Stimulated activated CD4-positive, alpha-beta T cell treated with anti-CD3 and anti-CD28 coated beads, Interleukin-12 subunit alpha, Interleukin-12 subunit beta, amount 100 ng/mL, for 48 hours (primary cell): ENCODE results near the gene OR13A1.
A peak's percentile ranks its signal among the peaks of the same experiment; 100 is the strongest.
"Not testable (repeated sequence)": the region's sequence is repeated elsewhere in the genome, so short reads cannot be mapped to it uniquely, and the experiment has no call there.

Source experiments
- DNase-seq, 3 donors: peaks; one replicate each; pipeline ENCODE4 v3.0.0-alpha.2; 2020; ENCODE audit warnings: low read depth in 2 of 3, low spot score in 1 of 3

The OR13A1 gene, protein sequence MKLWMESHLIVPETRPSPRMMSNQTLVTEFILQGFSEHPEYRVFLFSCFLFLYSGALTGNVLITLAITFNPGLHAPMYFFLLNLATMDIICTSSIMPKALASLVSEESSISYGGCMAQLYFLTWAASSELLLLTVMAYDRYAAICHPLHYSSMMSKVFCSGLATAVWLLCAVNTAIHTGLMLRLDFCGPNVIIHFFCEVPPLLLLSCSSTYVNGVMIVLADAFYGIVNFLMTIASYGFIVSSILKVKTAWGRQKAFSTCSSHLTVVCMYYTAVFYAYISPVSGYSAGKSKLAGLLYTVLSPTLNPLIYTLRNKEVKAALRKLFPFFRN

DNA sequence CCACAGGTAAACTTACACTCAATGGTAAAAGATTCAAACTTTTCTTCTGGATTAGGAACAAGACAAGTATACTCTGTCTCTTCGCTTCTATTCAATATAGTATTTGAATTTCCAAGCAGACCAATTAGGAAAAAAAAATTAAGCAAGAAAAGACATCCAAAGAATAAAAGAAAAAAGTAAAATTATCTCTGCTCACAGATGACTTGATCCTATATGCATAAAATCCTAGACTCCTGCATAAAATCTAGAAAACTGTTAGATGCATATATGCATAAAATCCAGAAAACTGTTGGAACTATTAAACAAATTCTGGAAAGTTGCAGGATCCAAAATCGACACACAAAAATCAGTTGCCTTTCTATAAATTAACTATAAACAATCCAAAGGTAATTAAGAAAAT lies at the start of gene OR13A1:
Gene OR13A1, minus strand, starts transcription at position 101 of the 400 bp plus-strand sequence. CDS start 11,186 bp downstream, outside the sequence.
- DNase-seq: no peak

DNA sequence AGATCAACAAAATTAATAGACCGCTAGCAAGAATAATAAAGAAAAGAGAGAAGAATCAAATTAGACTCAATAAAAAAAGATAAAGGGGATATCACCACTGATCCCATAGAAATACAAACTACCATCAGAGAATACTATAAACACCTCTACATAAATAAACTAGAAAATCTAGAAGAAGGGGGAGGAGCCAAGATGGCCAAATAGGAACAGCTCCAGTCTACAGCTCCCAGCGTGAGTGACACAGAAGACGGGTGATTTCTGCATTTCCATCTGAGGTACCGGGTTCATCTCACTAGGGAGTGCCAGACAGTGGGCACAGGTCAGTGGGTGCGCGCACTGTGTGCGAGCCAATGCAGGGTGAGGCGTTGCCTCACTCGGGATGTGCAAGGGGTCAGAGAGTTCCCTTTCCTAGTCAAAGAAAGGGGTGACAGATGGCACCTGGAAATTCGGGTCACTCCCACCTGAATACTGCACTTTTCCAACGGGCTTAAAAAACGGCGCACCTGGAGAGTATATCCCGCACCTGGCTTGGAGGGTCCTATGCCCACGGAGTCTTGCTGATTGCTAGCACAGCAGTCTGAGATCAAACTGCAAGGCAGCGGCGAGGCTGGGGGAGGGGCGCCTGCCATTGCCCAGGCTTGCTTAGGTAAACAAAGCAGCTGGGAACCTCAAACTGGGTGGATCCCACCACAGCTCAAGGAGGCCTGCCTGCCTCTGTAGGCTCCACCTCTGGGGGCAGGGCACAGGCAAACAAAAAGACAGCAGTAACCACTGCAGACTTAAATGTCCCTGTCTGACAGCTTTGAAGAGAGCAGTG lies 46.8 kb upstream of the OR13A1 start:
- DNase-seq: not testable (repeated sequence)

DNA sequence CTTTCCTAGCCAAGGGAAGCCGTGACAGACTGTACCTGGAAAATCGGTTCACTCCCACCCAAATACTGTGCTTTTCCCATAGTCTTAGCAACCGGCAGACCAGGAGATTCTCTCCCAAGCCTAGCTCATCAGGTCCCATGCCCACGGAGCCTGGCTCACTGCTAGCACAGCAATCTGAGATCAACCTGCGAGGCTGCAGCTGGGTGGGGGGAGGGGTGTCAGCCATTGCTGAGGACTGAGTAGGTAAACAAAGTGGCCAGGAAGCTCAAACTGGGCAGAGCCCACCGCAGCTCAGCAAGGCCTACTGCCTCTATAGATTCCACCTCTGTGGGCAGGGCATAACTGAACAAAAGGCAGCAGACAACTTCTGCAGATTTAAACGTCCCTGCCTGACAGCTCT lies 43.6 kb upstream of the OR13A1 start:
- DNase-seq: not testable (repeated sequence)

DNA sequence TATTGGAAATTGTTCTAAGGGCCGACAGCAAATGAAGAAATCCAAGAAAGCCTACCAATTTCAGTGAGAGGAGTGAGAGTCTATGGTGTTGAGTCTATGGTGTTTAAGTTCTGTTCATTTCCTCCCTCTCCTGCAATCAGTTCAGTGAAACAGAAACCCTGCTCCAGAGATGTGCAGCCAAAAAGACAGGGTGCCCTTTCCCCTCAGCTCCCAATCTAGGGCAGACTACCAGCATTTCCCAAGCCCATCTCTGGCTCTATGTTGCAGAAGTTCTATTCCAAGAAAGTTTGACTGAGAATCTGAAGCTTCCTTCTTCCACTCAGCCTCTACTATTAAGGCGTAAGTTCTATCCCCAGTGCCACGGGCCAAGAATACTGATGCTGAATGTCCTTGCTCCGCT lies 40.1 kb upstream of the OR13A1 start:
- DNase-seq: no peak

DNA sequence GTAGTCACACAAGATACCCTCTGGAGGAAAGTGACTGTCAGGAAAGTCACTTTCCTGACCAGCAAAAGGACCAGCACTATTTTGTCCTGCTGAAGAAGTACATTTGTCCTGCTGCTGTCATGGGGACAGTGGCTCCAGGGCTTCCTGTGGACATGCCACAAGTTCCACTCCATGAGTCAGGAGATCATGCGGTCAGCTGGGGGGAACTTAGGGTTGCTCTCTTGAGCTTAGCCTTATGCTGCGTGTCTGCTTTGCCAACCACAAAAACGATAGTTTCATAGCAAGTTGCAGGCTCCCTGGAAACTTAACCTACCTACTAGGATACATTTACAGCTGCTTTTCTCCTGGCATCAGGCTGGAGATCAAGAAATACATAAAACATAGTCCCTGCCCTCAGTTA lies 38.9 kb upstream of the OR13A1 start:
- no peak for DNase-seq

DNA sequence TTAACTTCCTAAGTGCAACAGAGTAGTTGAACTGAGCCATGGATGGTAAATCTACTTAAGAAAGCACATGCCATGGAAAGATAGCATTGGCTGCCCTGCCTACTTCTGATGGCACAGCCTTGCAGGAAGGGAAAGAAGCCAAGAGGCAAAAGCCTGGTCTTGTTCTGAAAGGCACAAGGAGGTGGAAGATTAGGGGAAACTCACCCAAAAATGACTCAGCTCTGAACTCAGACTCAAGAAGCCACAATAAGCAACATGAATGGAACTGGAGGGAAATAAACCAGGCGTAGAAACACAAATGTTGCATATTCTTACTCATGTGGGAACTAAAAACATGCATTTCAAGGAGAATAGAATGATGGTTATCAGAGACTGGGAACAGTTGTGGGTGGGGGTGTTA lies 37.8 kb upstream of the OR13A1 start:
- DNase-seq: peak in 1 of 3 donors; percentile 4

DNA sequence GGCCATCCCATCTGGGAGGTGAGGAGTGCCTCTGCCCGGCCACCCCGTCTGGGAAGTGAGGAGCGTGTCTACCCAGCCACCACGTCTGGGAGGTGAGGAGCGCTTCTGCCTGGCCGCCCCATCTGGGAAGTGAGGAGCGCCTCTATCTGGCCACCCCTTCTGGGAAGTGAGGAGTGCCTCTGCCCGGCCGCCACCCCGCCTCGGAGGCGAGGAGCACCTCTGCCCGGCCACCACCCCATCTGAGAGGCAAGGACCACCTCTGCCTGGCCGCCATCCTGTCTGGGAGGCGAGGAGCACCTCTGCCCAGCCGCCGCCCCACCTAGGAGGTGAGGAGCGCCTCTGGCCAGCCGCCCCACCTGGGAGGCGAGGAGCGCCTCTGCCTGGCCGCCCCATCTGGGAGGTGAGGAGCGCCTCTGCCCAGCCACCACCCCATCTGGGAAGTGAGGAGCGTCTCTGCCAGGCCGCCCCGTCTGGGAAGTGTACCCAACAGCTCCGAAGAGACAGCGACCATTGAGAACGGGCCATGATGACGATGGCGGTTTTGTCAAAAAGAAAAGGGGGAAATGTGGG lies 32.9 kb upstream of the OR13A1 start:
- not testable (repeated sequence) for DNase-seq

DNA sequence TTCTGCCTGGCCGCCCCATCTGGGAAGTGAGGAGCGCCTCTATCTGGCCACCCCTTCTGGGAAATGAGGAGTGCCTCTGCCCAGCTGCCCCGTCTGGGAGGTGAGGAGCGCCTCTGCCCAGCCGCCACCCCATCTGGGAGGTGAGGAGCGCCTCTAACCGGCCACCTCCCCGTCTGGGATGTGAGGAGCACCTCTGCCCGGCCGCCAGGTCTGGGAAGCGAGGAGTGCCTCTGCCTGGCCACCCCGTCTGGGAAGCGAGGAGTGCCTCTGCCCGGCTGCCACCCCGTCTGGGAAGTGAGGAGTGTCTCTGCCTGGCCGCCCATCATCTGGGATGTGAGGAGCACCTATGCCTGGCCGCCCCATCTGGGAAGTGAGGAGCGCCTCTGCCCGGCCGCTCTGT lies 32.1 kb upstream of the OR13A1 start:
- not testable (repeated sequence) for DNase-seq

DNA sequence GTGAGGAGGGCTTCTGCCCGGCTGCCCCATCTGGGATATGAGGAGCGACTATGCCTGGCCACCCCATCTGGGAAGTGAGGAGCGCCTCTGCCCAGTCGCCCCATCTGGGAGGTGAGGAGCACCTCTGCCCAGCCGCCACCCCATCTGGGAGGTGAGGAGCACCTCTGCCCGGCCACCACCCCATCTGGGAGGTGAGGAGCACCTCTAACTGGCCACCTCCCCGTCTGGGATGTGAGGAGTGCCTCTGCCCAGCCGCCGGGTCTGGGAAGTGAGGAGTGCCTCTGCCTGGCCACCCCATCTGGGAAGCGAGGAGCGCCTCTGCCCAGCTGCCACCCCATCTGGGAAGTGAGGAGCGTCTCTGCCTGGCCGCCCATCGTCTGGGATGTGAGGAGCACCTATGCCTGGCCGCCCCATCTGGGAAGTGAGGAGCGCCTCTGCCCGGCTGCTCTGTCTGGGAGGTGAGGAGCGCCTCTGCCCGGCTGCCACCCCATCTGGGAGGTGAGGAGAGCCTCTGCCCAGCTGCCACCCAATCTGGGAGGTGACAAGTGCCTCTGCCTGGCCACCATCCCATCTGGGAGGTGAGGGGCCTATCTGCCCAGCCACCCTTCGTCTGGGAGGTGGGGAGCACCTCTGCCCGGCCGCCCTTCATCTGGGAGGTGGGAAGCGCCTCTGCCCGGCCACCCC lies 31.4 kb upstream of the OR13A1 start:
- not testable (repeated sequence) for DNase-seq

DNA sequence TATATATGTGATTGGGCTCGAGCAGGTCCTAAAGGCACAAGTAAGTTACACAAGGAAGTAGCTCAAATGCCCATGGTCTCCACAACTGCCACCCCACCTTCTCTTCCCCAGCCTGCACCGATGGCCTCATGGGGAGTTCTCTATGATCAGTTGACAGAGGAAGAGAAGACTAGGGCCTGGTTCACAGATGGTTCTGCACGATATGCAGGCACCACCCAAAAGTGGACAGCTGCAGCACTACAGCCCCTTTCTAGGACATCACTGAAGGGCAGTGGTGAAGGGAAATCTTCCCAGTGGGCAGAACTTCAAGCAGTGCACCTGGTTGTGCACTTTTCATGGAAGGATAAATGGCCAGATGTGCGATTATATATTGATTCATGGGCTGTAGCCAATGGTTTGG lies 25.0 kb upstream of the OR13A1 start:
- DNase-seq: not testable (repeated sequence)

DNA sequence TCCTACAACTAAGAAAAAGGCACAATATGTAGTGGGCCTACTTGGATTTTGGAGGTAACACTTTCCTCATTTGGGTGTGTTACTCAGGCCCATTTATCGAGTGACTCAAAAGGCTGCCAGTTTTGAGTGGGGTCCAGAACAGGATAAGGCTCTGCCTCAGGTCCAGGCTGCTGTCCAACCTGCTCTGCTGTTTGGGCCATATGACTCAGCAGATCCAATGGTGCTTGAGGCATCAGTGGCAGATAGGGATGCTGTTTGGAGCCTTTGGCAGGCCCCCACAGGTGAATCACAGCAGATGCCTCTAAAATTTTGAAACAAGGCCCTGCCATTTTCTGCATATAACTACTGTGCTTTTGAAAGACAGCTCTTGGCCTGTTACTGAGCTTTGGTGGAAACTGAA lies 24.5 kb upstream of the OR13A1 start:
- no peak for DNase-seq

DNA sequence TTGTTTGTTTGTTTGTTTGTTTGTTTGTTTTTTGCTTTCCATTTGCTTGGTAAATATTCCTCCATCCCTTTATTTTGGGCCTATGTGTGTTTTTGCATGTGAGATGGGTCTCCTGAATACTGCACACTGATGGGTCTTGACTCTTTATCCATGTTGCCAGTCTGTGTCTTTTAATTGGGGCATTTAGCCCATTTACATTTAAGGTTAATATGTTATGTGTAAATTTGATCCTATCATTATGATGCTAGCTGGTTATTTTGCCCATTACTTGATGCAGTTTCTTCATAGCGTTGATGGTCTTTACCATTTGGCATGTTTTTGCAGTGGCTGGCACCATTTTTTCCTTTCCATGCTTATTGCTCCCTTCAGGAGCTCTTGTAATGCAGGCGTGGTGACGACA lies 16.4 kb upstream of the OR13A1 start:
- DNase-seq: not testable (repeated sequence)

DNA sequence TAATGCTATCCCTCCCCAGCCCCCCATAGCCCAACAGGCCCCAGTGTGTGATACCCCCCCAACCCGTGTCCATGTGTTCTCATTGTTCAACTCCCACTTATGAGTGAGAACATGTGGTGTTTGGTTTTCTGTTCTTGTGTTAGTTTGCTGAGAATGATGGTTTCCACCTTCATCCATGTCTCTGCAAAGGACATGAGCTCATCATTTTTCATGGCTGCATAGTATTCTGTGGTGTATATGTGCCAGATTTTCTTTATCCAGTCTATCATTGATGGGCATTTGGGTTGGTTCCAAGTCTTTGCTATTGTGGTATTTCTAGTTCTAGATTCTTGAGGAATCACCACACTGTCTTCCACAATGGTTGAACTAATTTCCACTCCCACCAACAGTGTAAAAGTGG lies 11.5 kb upstream of the OR13A1 start:
- DNase-seq: not testable (repeated sequence)

DNA sequence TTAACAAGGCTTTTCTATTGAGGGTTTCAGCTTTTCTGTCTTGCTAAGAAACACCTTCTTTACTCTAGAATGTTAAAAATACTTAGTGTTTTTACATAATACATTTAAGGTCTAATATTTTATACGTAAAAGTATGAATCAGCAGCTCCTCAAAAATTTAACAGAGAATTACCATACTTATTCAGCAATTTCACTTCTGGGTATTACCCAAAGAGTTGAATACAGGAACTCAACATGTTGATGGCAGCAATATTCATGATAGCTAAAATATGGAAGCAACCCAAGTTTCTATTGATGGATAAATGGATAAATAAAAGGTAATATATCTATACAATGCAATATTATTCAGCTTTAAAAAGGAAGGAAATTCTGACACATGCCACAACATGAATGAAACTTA lies 9.7 kb upstream of the OR13A1 start:
- DNase-seq: no peak

DNA sequence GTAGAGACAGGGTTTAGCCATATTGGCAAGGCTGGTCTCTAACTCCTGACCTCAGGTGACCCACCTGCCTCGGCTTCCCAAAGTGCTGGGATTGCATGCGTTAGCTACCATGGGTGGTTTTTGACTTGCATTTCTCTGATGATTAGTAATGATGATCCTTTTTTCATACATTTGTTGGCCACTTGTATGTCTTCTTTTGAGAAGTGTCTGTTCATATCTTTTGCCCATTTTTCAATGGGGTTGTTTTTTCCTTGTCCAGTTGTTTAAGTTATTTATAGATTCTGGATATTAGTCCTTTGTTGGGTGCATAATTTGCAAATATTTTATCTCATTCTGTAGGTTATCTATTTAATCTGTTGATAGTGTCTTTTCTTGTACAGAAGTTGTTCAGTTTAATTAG lies 4.3 kb upstream of the OR13A1 start:
- DNase-seq: no peak

DNA sequence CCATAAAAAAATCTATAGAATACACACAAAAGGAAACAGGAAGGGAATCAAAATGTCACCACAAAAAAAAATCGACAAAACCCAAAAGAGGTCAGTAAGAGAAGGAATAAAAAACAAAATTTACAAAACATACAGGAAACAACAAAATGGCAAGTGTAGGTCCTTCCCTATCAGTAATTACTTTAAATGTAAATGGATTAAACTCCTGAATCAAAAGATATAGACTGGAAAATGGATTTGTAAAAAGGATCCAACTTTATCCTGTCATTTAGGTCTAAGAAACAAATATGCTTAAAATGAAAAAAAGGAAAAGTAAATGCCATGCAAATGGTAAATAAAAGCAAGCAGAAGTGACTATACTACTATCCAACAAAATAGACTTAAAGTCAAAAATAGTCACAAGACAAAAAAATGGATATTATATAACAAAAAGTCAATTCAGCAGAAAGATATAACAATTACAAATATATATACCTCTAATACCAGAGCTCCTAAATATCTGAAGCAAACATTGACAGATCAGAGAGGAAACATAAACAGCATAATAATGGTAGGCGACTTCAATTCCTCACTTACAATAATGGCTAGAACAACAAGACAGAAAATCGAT lies 2.0 kb downstream of the OR13A1 start:
- DNase-seq: no peak

DNA sequence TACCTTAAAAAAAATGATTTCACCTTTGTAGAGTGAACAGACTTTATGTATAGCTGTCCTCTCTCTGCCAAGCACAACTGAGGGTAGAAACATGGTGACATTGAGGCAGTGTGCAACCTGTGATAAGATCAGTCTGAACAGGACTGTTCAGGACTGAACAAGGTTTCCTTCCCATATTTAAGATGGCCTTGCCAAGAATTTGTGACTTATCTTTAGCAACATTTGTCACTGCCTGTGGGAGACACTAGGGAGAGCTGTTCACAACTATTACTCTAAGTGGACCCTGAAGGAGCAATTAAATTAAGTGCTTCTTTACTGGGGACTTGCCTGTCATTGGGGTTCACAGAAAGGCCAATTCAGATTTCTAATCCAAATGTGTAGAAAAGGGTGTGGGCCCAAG lies 6.7 kb downstream of the OR13A1 start:
- DNase-seq: no peak

DNA sequence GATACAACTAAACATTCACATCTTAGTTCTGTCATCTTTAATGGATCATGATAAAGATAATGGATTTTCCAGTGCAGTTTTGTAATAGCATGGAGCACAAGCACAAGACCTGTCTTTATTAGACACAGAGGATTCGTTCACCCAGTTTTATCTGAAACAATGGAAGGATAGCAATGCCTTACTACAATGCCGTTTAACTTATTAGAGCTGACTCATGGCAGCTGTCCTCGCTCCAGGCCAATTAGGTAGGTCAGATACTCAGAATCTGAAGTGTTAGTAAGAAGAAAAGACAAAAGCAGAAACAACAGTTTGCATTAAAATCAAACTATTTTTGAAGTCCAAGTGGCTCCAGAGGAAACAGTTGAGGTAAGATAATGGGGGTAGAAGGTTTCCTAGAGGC lies 12.8 kb downstream of the OR13A1 start:
- DNase-seq: no peak

DNA sequence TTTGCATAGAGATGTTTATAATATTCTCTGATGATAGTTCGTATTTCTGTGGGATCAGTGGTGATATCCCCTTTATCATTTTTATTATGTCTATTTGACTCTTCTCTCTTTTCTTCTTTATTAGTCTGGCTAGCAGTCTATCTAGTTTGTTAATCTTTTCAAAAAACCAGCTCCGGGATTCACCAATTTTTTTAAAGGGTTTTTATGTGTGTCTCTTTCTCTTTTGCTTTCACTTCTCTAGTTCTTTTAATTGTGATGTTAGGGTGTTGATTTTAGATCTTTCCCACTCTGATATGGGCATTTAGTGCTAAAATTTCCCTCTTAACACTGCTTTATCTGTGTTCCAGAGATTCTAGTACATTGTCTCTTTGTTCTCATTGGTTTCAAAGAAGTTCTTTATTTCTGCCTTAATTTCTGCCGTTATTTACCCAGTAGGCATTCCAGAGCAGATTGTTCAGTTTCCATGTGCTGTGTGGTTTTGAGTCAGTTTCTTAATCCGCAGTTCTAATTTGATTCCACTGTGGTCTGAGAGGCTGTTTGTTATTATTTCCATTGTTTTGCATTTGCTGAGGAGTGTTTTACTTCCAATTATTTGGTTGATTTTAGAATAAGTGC lies 17.0 kb downstream of the OR13A1 start:
- DNase-seq: not testable (repeated sequence)

DNA sequence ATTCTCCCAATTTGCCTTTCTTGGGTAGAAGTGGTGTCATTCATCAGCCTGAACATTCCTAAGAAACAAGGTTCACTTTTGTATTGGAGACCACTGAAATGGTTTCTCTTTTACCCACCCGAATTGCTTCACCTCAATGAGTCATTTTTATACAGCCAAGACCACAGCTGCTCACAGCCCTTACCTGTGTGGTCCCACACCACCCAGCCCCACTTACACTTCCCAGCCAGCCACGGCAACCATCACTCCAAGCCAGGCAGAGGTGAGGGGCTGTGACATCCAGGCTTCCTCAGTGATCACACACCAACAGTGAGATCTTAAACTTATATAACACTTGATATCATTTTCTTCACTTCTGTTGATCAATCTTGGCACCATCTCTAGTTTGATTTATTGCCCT lies 20.7 kb downstream of the OR13A1 start:
- DNase-seq: no peak

DNA sequence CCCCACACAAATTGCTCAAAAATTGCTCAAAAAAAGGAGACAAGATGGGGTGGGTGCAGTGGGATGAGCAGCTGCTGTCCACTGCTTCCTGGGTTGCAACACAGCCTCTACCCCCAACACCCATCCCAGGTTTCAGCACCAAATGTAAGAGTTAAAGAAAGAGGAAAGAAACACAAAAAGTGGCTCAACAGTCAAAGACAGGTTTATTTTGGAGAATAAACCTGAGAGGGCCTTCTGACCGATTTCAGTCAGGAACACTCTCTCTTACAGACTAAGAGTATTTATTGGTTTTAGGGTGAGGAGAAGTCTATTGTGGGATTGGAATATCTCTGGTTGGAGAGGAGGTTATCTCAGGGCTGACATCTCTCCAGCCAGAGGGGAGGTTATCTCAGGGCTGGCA lies 28.4 kb downstream of the OR13A1 start:
- no peak for DNase-seq
